ENCODE measurements around the gene DAB2.

- no peak for TF ChIP-seq CTCF (IDR thresholded peaks at IDR 0.05)
- TF ChIP-seq POLR2A (IDR thresholded peaks at IDR 0.05): no peak
- TF ChIP-seq EP300 (IDR thresholded peaks at IDR 0.05): no peak
These were observed 1.4 kb upstream of the DAB2 start for GRCh38 chr5:39426051-39426745.

Data from gastroesophageal sphincter (tissue), 3 donors.